ENCODE measurements around the gene CCDC154.
"Not testable (repeated sequence)": the region's sequence is repeated elsewhere in the genome, so short reads cannot be mapped to it uniquely, and the experiment has no call there.

Gene CCDC154

GRCh38 chr16:1471569-1472194 lies 27.3 kb upstream of the CCDC154 start:
- no peak for DNase-seq

- DNase-seq, result no peak
Measured at GRCh38 chr16:1470481-1471251, 26.3 kb upstream of the CCDC154 start.

- DNase-seq, result no peak
Measured at GRCh38 chr16:1469693-1470201, 25.4 kb upstream of the CCDC154 start.

- DNase-seq, result not testable (repeated sequence)
Measured at GRCh38 chr16:1469141-1469540, 24.8 kb upstream of the CCDC154 start.

- no peak for DNase-seq
Measured at GRCh38 chr16:1468426-1468810, 24.1 kb upstream of the CCDC154 start.

- no peak for DNase-seq
Measured at GRCh38 chr16:1466968-1467521, 22.7 kb upstream of the CCDC154 start.

GRCh38 chr16:1466054-1466453 lies 21.7 kb upstream of the CCDC154 start:
- DNase-seq, result no peak

GRCh38 chr16:1465567-1465915 lies 21.2 kb upstream of the CCDC154 start:
- no peak for DNase-seq

GRCh38 chr16:1464894-1465566 lies 20.7 kb upstream of the CCDC154 start:
- DNase-seq, result no peak

- no peak for DNase-seq
Measured at GRCh38 chr16:1464196-1464893, 20.0 kb upstream of the CCDC154 start.

GRCh38 chr16:1461146-1461545 lies 16.8 kb upstream of the CCDC154 start:
- DNase-seq, result no peak

GRCh38 chr16:1460602-1461138 lies 16.3 kb upstream of the CCDC154 start:
- no peak for DNase-seq

GRCh38 chr16:1459967-1460366 lies 15.6 kb upstream of the CCDC154 start:
- DNase-seq, result no peak

GRCh38 chr16:1458977-1459341 lies 14.6 kb upstream of the CCDC154 start:
- no peak for DNase-seq

GRCh38 chr16:1458336-1458976 lies 14.1 kb upstream of the CCDC154 start:
- DNase-seq, result no peak

- no peak for DNase-seq
Measured at GRCh38 chr16:1457489-1458245, 13.3 kb upstream of the CCDC154 start.

- no peak for DNase-seq
Measured at GRCh38 chr16:1456951-1457350, 12.6 kb upstream of the CCDC154 start.

- no peak for DNase-seq
Measured at GRCh38 chr16:1455190-1456171, 11.1 kb upstream of the CCDC154 start.

GRCh38 chr16:1454561-1454960 lies 10.2 kb upstream of the CCDC154 start:
- DNase-seq, result no peak

- DNase-seq, result no peak
Measured at GRCh38 chr16:1453316-1453715, 9.0 kb upstream of the CCDC154 start.
